ENCODE results near the gene SOS1. TPM values are rescaled to one million over a fixed set of nuclear protein-coding genes. Genes with fewer than 3 reads are reported as not detected.

Gene SOS1
- total RNA-seq, 2 donors from 2014 or later = 15.3 to 21.3 TPM

- Histone ChIP-seq H3K4me3 (no peak overlapping the region), H3K4me1 (peaks cover 0 to 15% of the 10 kb centered on the region in 2 donors), H3K36me3 (no peaks in the 10 kb centered on the region), H3K27me3 (no peaks in the 10 kb centered on the region), H3K9me3 (no peaks in the 10 kb centered on the region), H3K27ac (no peak overlapping the region)
- TF ChIP-seq CTCF (IDR thresholded peaks at IDR 0.05) = no peak
- no peak for DNase-seq (ENCODE audit: low spot score)
Observed at GRCh38 chr2:39099310-39099869, 21.5 kb downstream of the SOS1 start.

- peaks cover 0 to 23% of the 10 kb centered on the region in 2 donors for H3K4me1 ChIP-seq
- H3K27me3 ChIP-seq = no peaks in the 10 kb centered on the region
- no peak for DNase-seq (ENCODE audit: low spot score)
- H3K9me3 ChIP-seq = no peaks in the 10 kb centered on the region
- no peak overlapping the region for H3K4me3 ChIP-seq
- no peaks in the 10 kb centered on the region for H3K36me3 ChIP-seq
- TF ChIP-seq CTCF (IDR thresholded peaks at IDR 0.05) = no peak
- no peak overlapping the region for H3K27ac ChIP-seq
Observed at GRCh38 chr2:39095624-39096023, 25.2 kb downstream of the SOS1 start.

GRCh38 chr2:39094717-39095363 lies 26.0 kb downstream of the SOS1 start:
- Histone ChIP-seq H3K27ac (no peak overlapping the region), H3K27me3 (no peaks in the 10 kb centered on the region), H3K36me3 (no peaks in the 10 kb centered on the region), H3K9me3 (no peaks in the 10 kb centered on the region), H3K4me1 (peaks cover 0 to 23% of the 10 kb centered on the region in 2 donors), H3K4me3 (no peak overlapping the region)
- TF ChIP-seq CTCF (IDR thresholded peaks at IDR 0.05) = no peak
- no peak for DNase-seq (ENCODE audit: low spot score)

DNA sequence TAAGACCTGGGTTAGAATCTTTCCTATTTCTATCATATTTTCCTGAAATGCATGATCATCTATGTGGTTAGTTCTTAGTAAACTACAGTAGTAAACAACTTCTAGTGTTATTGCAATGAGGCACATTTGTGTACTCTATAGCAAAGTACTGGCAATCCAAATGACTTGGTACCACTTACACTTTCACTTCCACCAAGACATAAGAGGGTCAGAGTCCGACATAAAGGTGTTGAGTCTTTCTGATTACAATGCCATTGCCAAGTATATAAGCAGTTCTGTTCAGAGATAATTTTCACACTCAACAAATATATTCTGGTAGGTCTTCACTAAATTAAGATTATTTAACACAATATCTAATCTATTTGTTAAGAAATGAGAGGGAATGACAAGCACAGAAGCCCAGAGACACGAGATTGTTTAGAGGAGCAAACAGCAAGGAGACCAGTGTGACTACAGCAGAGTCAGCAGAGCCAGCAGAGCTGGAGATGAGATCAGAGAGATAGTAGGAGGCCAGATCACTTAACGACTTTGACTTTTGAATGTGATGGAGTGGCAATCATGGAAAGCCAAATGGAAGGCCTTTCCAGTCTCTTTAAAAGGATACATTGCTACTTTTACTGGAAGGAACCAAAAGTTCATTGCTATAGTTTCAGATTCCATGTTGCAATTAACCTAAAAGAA lies 27.5 kb downstream of the SOS1 start:
- Histone ChIP-seq H3K4me3 (no peak overlapping the region), H3K27me3 (no peaks in the 10 kb centered on the region), H3K27ac (no peak overlapping the region), H3K4me1 (peaks cover 0 to 23% of the 10 kb centered on the region in 2 donors), H3K9me3 (no peaks in the 10 kb centered on the region), H3K36me3 (no peaks in the 10 kb centered on the region)
- no peak for TF ChIP-seq CTCF (IDR thresholded peaks at IDR 0.05)
- no peak for DNase-seq (ENCODE audit: low spot score)

- H3K9me3 ChIP-seq = no peaks in the 10 kb centered on the region
- no peak for TF ChIP-seq CTCF (IDR thresholded peaks at IDR 0.05)
- no peaks in the 10 kb centered on the region for H3K27me3 ChIP-seq
- no peak for DNase-seq (ENCODE audit: low spot score)
- no peak overlapping the region for H3K4me3 ChIP-seq
- no peak overlapping the region for H3K27ac ChIP-seq
- H3K36me3 ChIP-seq = no peaks in the 10 kb centered on the region
- peaks cover 0 to 26% of the 10 kb centered on the region in 2 donors for H3K4me1 ChIP-seq
Observed at GRCh38 chr2:39091543-39091942, 29.3 kb downstream of the SOS1 start.
